OCI-LY7 (cell line): ENCODE measurements around the gene ZNF775. TPM values are rescaled to one million over a fixed set of nuclear protein-coding genes. Genes with fewer than 3 reads are reported as not detected.

Experiments
- BruUV-seq: library from RNA; stranded (reverse); fragments of 400-500 nt; replicated peaks from 2 replicates; lab custom pipeline; 2021; lab: Mats Ljungman, UMichigan
- CTCF ChIA-PET: fragments of 300-600 bp; sonication (Branson Sonifier 250); formaldehyde crosslinking; loops from one replicate; lab custom pipeline; 2022; ENCODE audit warnings: antibody characterized with exemption; ENCODE audit not compliant: unreplicated experiment; lab: Charles Lee
- POLR2A ChIA-PET: fragments of 300-600 bp; sonication (Branson Sonifier 250); formaldehyde crosslinking; loops from one replicate; lab custom pipeline; 2022; ENCODE audit warnings: antibody characterized with exemption; lab: Charles Lee
- DNase-seq: peaks from one replicate; pipeline ENCODE4 v3.0.0-alpha.2; 2015; ENCODE audit warnings: low spot score
- H2AFZ ChIP-seq: fragments of 200-600 bp; sonication (generic), shearing (Covaris generic); 2 replicates; pipeline ENCODE4 v1.6.1; 2014; ENCODE audit warnings: mild to moderate bottlenecking, antibody characterized with exemption, low read length, moderate library complexity
- H3K27ac ChIP-seq: fragments of 200-600 bp; sonication (generic); 2 replicates; pipeline ENCODE4 v1.5.1; 2014; ENCODE audit warnings: mixed run types, low read depth, mild to moderate bottlenecking, moderate library complexity, low read length, inconsistent platforms; ENCODE audit not compliant: poor library complexity, severe bottlenecking
- H3K36me3 ChIP-seq: fragments of 200-600 bp; sonication (generic); 2 replicates; pipeline ENCODE4 v1.6.1; 2014; ENCODE audit warnings: mild to moderate bottlenecking, antibody characterized with exemption, low read length, moderate library complexity, mixed read lengths; ENCODE audit not compliant: insufficient read depth
- H3K4me1 ChIP-seq: fragments of 200-600 bp; sonication (generic); 2 replicates; pipeline ENCODE4 v1.5.1; 2014; ENCODE audit warnings: mild to moderate bottlenecking, low read length; ENCODE audit not compliant: insufficient read depth, poor library complexity, severe bottlenecking
- H3K4me2 ChIP-seq: fragments of 200-600 bp; sonication (generic); 2 replicates; pipeline ENCODE4 v1.6.1; 2014; ENCODE audit warnings: mild to moderate bottlenecking, low read length
- H3K4me3 ChIP-seq: fragments of 200-600 bp; sonication (generic); 2 replicates; pipeline ENCODE4 v1.5.1; 2014; ENCODE audit warnings: mild to moderate bottlenecking, low read depth, low read length; ENCODE audit not compliant: poor library complexity, severe bottlenecking
- H3K79me2 ChIP-seq: fragments of 200-600 bp; sonication (generic); 2 replicates; pipeline ENCODE4 v1.6.1; 2016; ENCODE audit warnings: low read depth, mild to moderate bottlenecking, low read length, moderate library complexity, mixed read lengths; ENCODE audit not compliant: insufficient read depth
- H3K9me2 ChIP-seq: fragments of 200-600 bp; sonication (generic); 2 replicates; pipeline ENCODE4 v1.6.1; 2016; ENCODE audit warnings: mild to moderate bottlenecking, low read length, mixed read lengths; ENCODE audit not compliant: insufficient read depth
- H3K9me3 ChIP-seq: fragments of 200-600 bp; sonication (generic); 2 replicates; pipeline ENCODE4 v1.6.1; 2014; ENCODE audit warnings: mild to moderate bottlenecking, mixed run types, low read length, mixed read lengths
- H4K20me1 ChIP-seq: fragments of 200-600 bp; sonication (generic); 2 replicates; pipeline ENCODE4 v1.6.1; 2014; ENCODE audit warnings: mild to moderate bottlenecking, antibody characterized with exemption, low read length, moderate library complexity, mixed read lengths; ENCODE audit not compliant: insufficient read depth
- CTCF ChIP-seq: fragments of 200-600 bp; sonication (generic); conservative IDR thresholded peaks from 2 replicates; pipeline ENCODE4 v1.5.1; 2014; ENCODE audit warnings: mild to moderate bottlenecking, antibody characterized with exemption, low read length, moderate library complexity, mixed read lengths
- EZH2phosphoT487 ChIP-seq: fragments of 200-600 bp; sonication (generic); IDR thresholded peaks from 2 replicates; pipeline ENCODE4 v1.6.1; 2018; ENCODE audit warnings: low read depth, borderline replicate concordance, mild to moderate bottlenecking, mixed run types, antibody characterized with exemption, low read length, moderate library complexity, mixed read lengths
- intact Hi-C: fragments of 100-400 bp; cut with micrococcal nuclease; formaldehyde crosslinking; loops from one replicate; pipeline ENCODE4 v1.10.0; 2022; ENCODE audit not compliant: unreplicated experiment
- total RNA-seq, 2 experiments: library from RNA; depleted of rRNA in 1 of 2; stranded (reverse); fragments of >200 nt in 1 of 2; shearing (Covaris generic) in 1 of 2; gene quantifications; 2 replicates each; pipeline ENCODE4 v1.2.3, GENCODE V29; 2014 to 2022

The ZNF775 gene
- total RNA-seq, 2 experiments from 2014 or later: 4.7 to 6.5 TPM

GRCh38 chr7:150340875-150341262 is 38.3 kb upstream of the ZNF775 start:
- intact Hi-C loops: no loop called here
- Histone ChIP-seq H3K9me3 (peaks cover 8% of the 10 kb centered on the region; the same call in 1 of the 2 replicates), H4K20me1 (no peaks in the 10 kb centered on the region), H3K9me2 (no peaks in the 10 kb centered on the region), H2AFZ (no peak overlapping the region), H3K79me2 (no peaks in the 10 kb centered on the region), H3K4me3 (no peak overlapping the region), H3K4me1 (no peaks in the 10 kb centered on the region), H3K36me3 (no peaks in the 10 kb centered on the region), H3K4me2 (no peak overlapping the region), H3K27ac (no peak overlapping the region)
- no peak for DNase-seq
- TF ChIP-seq EZH2phosphoT487: no peak
- no peak for TF ChIP-seq CTCF
- no TSS peak for BruUV-seq
- ChIA-PET POLR2A (no interaction called here), CTCF (no interaction called here)

DNA sequence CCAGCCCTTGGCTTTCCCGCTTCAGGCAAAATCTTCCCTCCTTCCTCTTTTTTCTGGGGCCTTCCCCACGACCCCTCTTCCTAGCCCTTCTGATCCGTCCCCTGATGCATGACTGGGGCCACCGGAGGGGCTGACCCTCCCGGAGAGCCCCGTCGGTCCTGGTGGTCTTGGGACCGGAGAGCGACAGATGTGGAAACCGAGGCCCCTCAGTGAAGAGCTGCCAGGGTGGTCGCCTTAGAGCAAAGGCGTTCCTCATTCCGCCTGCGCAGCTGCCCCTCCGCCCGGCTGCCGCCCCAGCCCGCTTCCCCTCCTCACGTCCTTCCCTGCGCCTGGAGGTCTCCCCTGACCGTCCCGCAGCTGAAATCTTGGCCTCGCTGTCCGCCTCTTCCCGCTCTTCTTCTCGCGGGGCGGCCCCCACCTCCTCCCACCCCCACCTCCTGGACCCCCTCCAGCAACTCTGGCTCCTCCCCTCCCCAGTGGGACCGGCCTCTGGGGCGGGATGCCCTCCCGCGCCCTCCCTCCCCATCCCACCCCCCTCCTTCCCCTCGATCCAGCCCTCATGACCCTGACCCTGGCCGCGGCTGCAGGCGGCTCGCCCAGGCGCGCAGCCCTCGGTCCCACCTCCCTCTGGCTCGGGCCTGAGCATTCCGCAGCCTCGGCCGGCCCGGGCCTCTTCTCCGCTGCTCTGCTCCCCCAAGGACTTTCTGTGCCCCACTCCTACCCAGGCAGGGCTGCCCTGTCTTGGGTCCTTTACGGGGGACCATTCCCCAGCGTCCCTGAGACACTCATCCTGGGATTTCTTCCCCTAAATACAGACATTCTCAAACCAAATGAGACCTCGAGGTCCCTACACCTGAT is 37.6 kb upstream of the ZNF775 start, which contains the start of gene RARRES2:
Gene RARRES2, minus strand, starts transcription at position 367 of the 858 bp plus-strand sequence. CDS start 1,020 bp downstream, outside the sequence.
- POLR2A ChIA-PET: no interaction called here

More for the DNA sequence above, 37.6 kb upstream of the ZNF775 start, which contains the start of gene RARRES2:
- Histone ChIP-seq H3K9me3 (peaks cover 8% of the 10 kb centered on the region; the same call in 1 of the 2 replicates), H3K36me3 (no peaks in the 10 kb centered on the region), H3K4me1 (no peaks in the 10 kb centered on the region), H3K4me2 (no peak within 1 kb of the TSS), H3K4me3 (no peak within 1 kb of the TSS), H3K27ac (no peak within 1 kb of the TSS), H3K79me2 (no peaks in the 10 kb centered on the region), H4K20me1 (no peaks in the 10 kb centered on the region), H2AFZ (no peak within 1 kb of the TSS), H3K9me2 (no peaks in the 10 kb centered on the region)
- DNase-seq: no peak
- intact Hi-C loops: no loop called here
- BruUV-seq: no TSS peak
- CTCF ChIA-PET: no interaction called here
- TF ChIP-seq EZH2phosphoT487: no peak
- no peak for TF ChIP-seq CTCF
